ENCODE results near the gene KNL1. TPM values are rescaled to one million over a fixed set of nuclear protein-coding genes. Genes with fewer than 3 reads are reported as not detected.

Gene KNL1
- total RNA-seq, 3 donors from 2014 or later = 0.66 to 1.8 (median 1.3) TPM

- intact Hi-C loops (cut with DNase I; ENCODE audit: low total_unique reads) = no loop called here
- H3K4me3 ChIP-seq = no peak overlapping the region
- DNase-seq (ENCODE audit: low spot score in 2 of 2) = no peak
- H3K36me3 ChIP-seq = no peaks in the 10 kb centered on the region
- no peaks in the 10 kb centered on the region for H3K27me3 ChIP-seq
- H3K9me3 ChIP-seq = no peaks in the 10 kb centered on the region
- H3K4me1 ChIP-seq = no peaks in the 10 kb centered on the region
- no peak for TF ChIP-seq POLR2AphosphoS5 (IDR thresholded peaks at IDR 0.05)
- TF ChIP-seq POLR2A (IDR thresholded peaks at IDR 0.05) = no peak
- TF ChIP-seq CTCF (IDR thresholded peaks at IDR 0.05) = no peak
- H3K27ac ChIP-seq = no peak overlapping the region
Observed at GRCh38 chr15:40630313-40630712, 36.3 kb downstream of the KNL1 start.

- intact Hi-C loops (cut with DNase I; ENCODE audit: low total_unique reads) = no loop called here
Observed at GRCh38 chr15:40633178-40633577, 39.1 kb downstream of the KNL1 start.

GRCh38 chr15:40637221-40637745 is 43.2 kb downstream of the KNL1 start:
- TF ChIP-seq CTCF (IDR thresholded peaks at IDR 0.05) = no peak
- TF ChIP-seq POLR2A (IDR thresholded peaks at IDR 0.05) = no peak
- Histone ChIP-seq H3K4me3 (no peak overlapping the region), H3K4me1 (no peaks in the 10 kb centered on the region), H3K27me3 (no peaks in the 10 kb centered on the region), H3K9me3 (no peaks in the 10 kb centered on the region), H3K27ac (no peak overlapping the region), H3K36me3 (no peaks in the 10 kb centered on the region)
- no peak for DNase-seq (ENCODE audit: low spot score in 2 of 2)
- intact Hi-C loops (cut with DNase I; ENCODE audit: low total_unique reads) = no loop called here

More at GRCh38 chr15:40633178-40633577, 39.1 kb downstream of the KNL1 start:
- H3K4me3 ChIP-seq = no peak overlapping the region
- no peaks in the 10 kb centered on the region for H3K27me3 ChIP-seq
- no peaks in the 10 kb centered on the region for H3K36me3 ChIP-seq
- no peaks in the 10 kb centered on the region for H3K9me3 ChIP-seq
- H3K4me1 ChIP-seq = no peaks in the 10 kb centered on the region
- DNase-seq (ENCODE audit: low spot score in 2 of 2) = no peak
- TF ChIP-seq POLR2AphosphoS5 (IDR thresholded peaks at IDR 0.05) (no peak), POLR2A (IDR thresholded peaks at IDR 0.05) (no peak), CTCF (IDR thresholded peaks at IDR 0.05) (no peak)
- H3K27ac ChIP-seq = no peak overlapping the region

GRCh38 chr15:40639677-40640076 is 45.6 kb downstream of the KNL1 start:
- intact Hi-C loops (cut with DNase I; ENCODE audit: low total_unique reads) = no loop called here
- H3K27me3 ChIP-seq = no peaks in the 10 kb centered on the region
- no peaks in the 10 kb centered on the region for H3K9me3 ChIP-seq
- H3K4me3 ChIP-seq = no peak overlapping the region
- H3K36me3 ChIP-seq = no peaks in the 10 kb centered on the region
- no peak for DNase-seq (ENCODE audit: low spot score in 2 of 2)
- no peak overlapping the region for H3K27ac ChIP-seq
- TF ChIP-seq POLR2AphosphoS5 (IDR thresholded peaks at IDR 0.05) (no peak), CTCF (IDR thresholded peaks at IDR 0.05) (no peak), POLR2A (IDR thresholded peaks at IDR 0.05) (no peak)
- no peaks in the 10 kb centered on the region for H3K4me1 ChIP-seq

- H3K27ac ChIP-seq = no peak overlapping the region
- no peak for DNase-seq (ENCODE audit: low spot score in 2 of 2)
- no peaks in the 10 kb centered on the region for H3K9me3 ChIP-seq
- H3K4me1 ChIP-seq = no peaks in the 10 kb centered on the region
- TF ChIP-seq POLR2A (IDR thresholded peaks at IDR 0.05) (no peak), CTCF (IDR thresholded peaks at IDR 0.05) (no peak), POLR2AphosphoS5 (IDR thresholded peaks at IDR 0.05) (no peak)
- H3K36me3 ChIP-seq = no peaks in the 10 kb centered on the region
- H3K4me3 ChIP-seq = no peak overlapping the region
- intact Hi-C loops (cut with DNase I; ENCODE audit: low total_unique reads) = no loop called here
- no peaks in the 10 kb centered on the region for H3K27me3 ChIP-seq
Observed at GRCh38 chr15:40647523-40647922, 53.5 kb downstream of the KNL1 start.

Measured in breast epithelium (tissue), 4 donors.